Measurements from ENCODE around the gene ATP8A2. TPM values are rescaled to one million over a fixed set of nuclear protein-coding genes. Genes with fewer than 3 reads are reported as not detected.

ATP8A2 gene
- total and polyA plus RNA-seq, 9 donors: 0.23 to 0.95 (median 0.35) TPM

DNA sequence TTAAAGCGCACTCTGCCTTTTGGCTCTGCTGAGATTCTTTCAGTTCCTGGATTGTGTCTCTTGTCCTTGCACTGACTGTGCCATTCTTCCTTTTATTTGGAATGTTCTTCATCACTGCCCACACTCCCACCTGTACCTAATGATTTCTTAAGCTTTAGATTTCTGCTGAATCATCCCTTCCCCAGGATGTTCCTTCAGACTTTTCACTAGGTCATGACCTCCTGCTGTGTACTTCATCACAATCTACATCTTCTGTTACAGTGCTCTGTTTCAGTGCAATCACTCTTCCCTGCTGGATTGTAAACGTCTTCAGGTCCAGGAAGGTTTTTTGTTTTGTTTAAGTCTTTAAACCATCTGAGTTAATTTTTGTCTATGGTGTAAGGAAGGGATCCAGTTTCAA is 281.0 kb downstream of the ATP8A2 start:
- TF ChIP-seq, protein P1, sequence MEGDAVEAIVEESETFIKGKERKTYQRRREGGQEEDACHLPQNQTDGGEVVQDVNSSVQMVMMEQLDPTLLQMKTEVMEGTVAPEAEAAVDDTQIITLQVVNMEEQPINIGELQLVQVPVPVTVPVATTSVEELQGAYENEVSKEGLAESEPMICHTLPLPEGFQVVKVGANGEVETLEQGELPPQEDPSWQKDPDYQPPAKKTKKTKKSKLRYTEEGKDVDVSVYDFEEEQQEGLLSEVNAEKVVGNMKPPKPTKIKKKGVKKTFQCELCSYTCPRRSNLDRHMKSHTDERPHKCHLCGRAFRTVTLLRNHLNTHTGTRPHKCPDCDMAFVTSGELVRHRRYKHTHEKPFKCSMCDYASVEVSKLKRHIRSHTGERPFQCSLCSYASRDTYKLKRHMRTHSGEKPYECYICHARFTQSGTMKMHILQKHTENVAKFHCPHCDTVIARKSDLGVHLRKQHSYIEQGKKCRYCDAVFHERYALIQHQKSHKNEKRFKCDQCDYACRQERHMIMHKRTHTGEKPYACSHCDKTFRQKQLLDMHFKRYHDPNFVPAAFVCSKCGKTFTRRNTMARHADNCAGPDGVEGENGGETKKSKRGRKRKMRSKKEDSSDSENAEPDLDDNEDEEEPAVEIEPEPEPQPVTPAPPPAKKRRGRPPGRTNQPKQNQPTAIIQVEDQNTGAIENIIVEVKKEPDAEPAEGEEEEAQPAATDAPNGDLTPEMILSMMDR (IDR thresholded peaks at IDR 0.05): no peak
- TF ChIP-seq EP300 (IDR thresholded peaks at IDR 0.05): no peak
- no peak for TF ChIP-seq POLR2A (IDR thresholded peaks at IDR 0.05)
- no peaks in the 10 kb centered on the region for H3K27me3 ChIP-seq
- no peak overlapping the region for H3K4me3 ChIP-seq
- H3K27ac ChIP-seq: no peak overlapping the region
- H3K9me3 ChIP-seq: no peaks in the 10 kb centered on the region
- 27 to 56% (median 56%) methylated on average over 2 of the region's 2 CpGs for WGBS, 3 donors
- intact Hi-C loops (cut with DNase I): no loop called here
- no peak for DNase-seq
- H3K36me3 ChIP-seq: no peaks in the 10 kb centered on the region
- no peaks in the 10 kb centered on the region for H3K4me1 ChIP-seq (ENCODE audit: insufficient read depth)

DNA sequence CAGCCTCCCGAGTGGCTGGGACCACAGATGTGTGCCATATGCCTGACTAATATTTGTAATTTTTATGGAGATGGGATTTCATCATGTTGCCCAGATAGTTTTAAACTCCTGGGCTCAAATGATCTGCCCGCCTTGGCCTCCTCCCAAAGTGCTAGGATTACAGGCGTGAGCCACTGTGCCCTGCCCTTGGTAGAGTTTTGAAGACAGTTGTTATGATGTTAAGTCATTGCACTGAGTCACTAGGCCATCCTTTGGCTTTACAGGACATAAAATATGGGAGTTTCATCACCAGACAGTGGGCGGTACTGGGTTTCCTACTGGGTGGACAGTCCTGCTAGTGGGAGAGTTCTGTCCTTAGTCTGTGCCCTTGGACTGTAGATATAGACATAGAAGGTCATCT is 282.5 kb downstream of the ATP8A2 start:
- Histone ChIP-seq H3K4me1 (ENCODE audit: insufficient read depth) (no peaks in the 10 kb centered on the region), H3K36me3 (no peaks in the 10 kb centered on the region), H3K27me3 (no peaks in the 10 kb centered on the region), H3K4me3 (no peak overlapping the region), H3K27ac (no peak overlapping the region), H3K9me3 (no peaks in the 10 kb centered on the region)
- no peak for TF ChIP-seq EP300 (IDR thresholded peaks at IDR 0.05)
- TF ChIP-seq, protein P1 (IDR thresholded peaks at IDR 0.05): no peak
- intact Hi-C loops (cut with DNase I): no loop called here
- 92 to 95% (median 92%) methylated on average over 4 of the region's 4 CpGs for WGBS, 3 donors
- DNase-seq: no peak

DNA sequence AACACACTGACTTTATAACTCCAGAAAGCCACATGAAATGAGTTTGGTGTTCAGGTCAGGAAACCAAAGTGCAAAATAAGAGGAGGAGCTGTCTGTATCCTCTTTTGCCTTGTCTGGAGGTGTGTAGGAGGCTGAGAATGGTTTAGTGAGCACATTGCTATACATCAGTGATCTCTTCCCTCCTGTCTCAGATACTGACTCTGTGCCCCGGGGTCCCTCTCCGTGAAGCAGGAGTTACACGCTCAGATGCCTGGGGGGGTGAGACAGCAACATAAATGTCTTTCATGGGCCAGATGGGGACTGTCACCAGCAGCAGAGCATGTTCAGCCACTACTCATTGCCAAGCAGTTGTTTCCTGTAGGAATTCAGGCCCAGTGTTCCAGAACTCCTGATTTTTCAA is 285.4 kb downstream of the ATP8A2 start:
- intact Hi-C loops (cut with DNase I): no loop called here
- 33 to 72% (median 43%) methylated on average over 3 of the region's 3 CpGs for WGBS, 3 donors

DNA sequence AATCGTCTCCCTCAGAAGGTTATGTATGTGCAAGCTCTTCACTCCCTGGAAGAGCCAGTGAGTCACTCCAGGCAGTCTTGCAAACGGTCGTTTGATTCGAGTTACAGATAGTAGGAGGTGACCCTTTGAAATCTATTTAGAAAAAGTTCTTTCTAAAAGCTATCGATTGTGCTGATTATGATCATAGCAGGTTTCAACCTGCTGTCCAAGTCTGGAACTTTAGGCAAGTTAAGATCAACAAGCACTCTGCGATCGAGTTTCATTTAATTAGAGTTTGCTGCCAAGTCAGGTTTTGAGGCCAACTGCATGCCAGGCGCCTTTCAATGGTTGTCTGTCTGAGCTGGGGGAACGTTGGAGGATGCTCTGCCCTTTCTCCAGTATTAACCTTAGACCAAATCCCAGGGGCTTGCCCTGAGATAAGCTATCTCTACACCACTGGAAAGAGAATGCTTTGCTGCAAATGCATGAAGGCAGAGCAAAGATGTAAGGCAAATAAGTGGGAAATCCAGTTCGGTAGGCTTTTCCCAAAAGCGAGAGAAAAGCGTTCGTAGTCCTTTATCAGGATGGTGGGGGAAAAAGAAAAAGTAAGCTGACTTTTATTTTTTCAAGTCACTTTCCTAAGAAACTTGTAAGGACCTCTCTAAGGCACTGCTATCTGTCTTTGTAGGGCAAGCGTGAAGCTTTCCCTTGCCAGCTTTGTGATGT is 287.5 kb downstream of the ATP8A2 start:
- no peaks in the 10 kb centered on the region for H3K36me3 ChIP-seq
- H3K4me3 ChIP-seq: no peak overlapping the region
- no peak overlapping the region for H3K27ac ChIP-seq
- 70 to 76% (median 73%) methylated on average over 14 of the region's 14 CpGs for WGBS, 3 donors
- TF ChIP-seq EP300 (IDR thresholded peaks at IDR 0.05): no peak
- H3K4me1 ChIP-seq (ENCODE audit: insufficient read depth): no peaks in the 10 kb centered on the region
- DNase-seq: no peak
- intact Hi-C loops (cut with DNase I): no loop called here
- H3K27me3 ChIP-seq: no peaks in the 10 kb centered on the region
- no peaks in the 10 kb centered on the region for H3K9me3 ChIP-seq

More for the DNA sequence above, 285.4 kb downstream of the ATP8A2 start:
- Histone ChIP-seq H3K36me3 (no peaks in the 10 kb centered on the region), H3K9me3 (no peaks in the 10 kb centered on the region), H3K27ac (no peak overlapping the region), H3K4me1 (ENCODE audit: insufficient read depth) (no peaks in the 10 kb centered on the region), H3K27me3 (no peaks in the 10 kb centered on the region), H3K4me3 (no peak overlapping the region)
- DNase-seq: no peak
- TF ChIP-seq EP300 (IDR thresholded peaks at IDR 0.05) (no peak), POLR2A (IDR thresholded peaks at IDR 0.05) (no peak)
- TF ChIP-seq, protein P1 (IDR thresholded peaks at IDR 0.05): no peak

DNA sequence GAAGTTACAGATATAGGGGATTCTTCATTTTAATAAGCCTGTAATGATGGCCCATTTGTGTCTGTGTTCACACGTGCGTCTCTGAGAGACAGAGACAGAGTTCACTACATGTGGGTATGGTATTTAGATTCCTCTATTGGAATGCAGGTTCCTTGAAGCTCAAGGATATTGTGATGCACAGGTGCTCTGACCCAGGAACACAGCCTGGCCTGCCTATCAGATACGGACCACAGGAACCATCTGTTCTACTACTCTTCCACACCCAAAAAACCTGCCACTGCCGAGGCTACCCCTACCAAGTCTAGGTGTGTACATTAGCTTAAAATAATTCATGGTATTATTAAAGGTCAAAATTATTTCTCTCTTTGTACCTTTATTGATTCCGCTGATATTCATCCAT is 289.2 kb downstream of the ATP8A2 start:
- Histone ChIP-seq H3K27me3 (no peaks in the 10 kb centered on the region), H3K36me3 (no peaks in the 10 kb centered on the region), H3K9me3 (no peaks in the 10 kb centered on the region), H3K4me3 (no peak overlapping the region), H3K4me1 (ENCODE audit: insufficient read depth) (no peaks in the 10 kb centered on the region), H3K27ac (no peak overlapping the region)
- DNase-seq: no peak
- TF ChIP-seq, protein P1 (IDR thresholded peaks at IDR 0.05): no peak
- no peak for TF ChIP-seq POLR2A (IDR thresholded peaks at IDR 0.05)
- TF ChIP-seq EP300 (IDR thresholded peaks at IDR 0.05): no peak
- 84 to 94% (median 85%) methylated on average over 5 of the region's 5 CpGs for WGBS, 3 donors
- intact Hi-C loops (cut with DNase I): no loop called here
